Fibroblast of skin of abdomen (primary cell): ENCODE results near the gene LSP1. TPM values are rescaled to one million over a fixed set of nuclear protein-coding genes. Genes with fewer than 3 reads are reported as not detected.
A peak's percentile ranks its signal among the peaks of the same experiment; 100 is the strongest.
"Not testable (repeated sequence)": the region's sequence is repeated elsewhere in the genome, so short reads cannot be mapped to it uniquely, and the experiment has no call there.

Experiments
- DNase-seq: peaks from one replicate; pipeline ENCODE4 v3.0.0-alpha.2; 2013
- polyA plus RNA-seq, 2 experiments: library from polyadenylated mRNA; unstranded; fragments of 120-200 nt; gene quantifications; one replicate each; pipeline ENCODE4 v1.2.1, GENCODE V29; 2013; ENCODE audit not compliant: insufficient read length in 2 of 2

The LSP1 gene, protein sequence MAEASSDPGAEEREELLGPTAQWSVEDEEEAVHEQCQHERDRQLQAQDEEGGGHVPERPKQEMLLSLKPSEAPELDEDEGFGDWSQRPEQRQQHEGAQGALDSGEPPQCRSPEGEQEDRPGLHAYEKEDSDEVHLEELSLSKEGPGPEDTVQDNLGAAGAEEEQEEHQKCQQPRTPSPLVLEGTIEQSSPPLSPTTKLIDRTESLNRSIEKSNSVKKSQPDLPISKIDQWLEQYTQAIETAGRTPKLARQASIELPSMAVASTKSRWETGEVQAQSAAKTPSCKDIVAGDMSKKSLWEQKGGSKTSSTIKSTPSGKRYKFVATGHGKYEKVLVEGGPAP
- 1.9 TPM for polyA plus RNA-seq (2013, experiment 1 of 2; ENCODE audit: insufficient read length)
- polyA plus RNA-seq (2013, experiment 2 of 2; ENCODE audit: insufficient read length) = 2.3 TPM

GRCh38 chr11:1852877-1853276 is at the start of gene LSP1:
LSP1 (plus strand) TSS chr11:1853084; CDS start chr11:1853145, 61 bp downstream.
- no peak for DNase-seq

DNA sequence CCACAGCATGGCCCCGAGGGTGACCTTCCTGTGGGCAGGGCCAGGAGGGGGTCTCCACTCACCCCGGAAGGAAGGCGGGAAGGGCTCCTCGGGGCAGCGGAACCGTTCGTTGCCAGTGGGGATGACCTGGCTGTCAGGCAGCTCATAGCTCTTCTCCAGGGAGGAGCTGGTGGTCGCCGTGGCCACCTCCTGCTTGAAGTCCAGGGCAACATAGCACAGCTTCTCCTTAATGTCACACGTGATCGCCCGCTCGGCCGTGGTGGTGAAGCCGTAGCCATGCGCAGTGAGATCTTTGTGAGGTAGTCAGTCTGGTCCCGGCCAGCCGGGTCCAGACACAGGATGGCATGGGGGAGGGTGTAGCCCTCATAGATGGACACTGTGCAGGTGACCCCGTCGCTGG is 49.6 kb upstream of the LSP1 start:
- no peak for DNase-seq

GRCh38 chr11:1803835-1804519 is 48.9 kb upstream of the LSP1 start:
- DNase-seq = not testable (repeated sequence)

- DNase-seq = no peak
Observed at GRCh38 chr11:1805525-1805924, 47.4 kb upstream of the LSP1 start.

- no peak for DNase-seq
Observed at GRCh38 chr11:1807264-1807995, 45.5 kb upstream of the LSP1 start.

- no peak for DNase-seq
Observed at GRCh38 chr11:1810761-1811160, 42.1 kb upstream of the LSP1 start.

GRCh38 chr11:1812274-1812673 is 40.6 kb upstream of the LSP1 start:
- no peak for DNase-seq

- no peak for DNase-seq
Observed at GRCh38 chr11:1812801-1813200, 40.1 kb upstream of the LSP1 start.

DNA sequence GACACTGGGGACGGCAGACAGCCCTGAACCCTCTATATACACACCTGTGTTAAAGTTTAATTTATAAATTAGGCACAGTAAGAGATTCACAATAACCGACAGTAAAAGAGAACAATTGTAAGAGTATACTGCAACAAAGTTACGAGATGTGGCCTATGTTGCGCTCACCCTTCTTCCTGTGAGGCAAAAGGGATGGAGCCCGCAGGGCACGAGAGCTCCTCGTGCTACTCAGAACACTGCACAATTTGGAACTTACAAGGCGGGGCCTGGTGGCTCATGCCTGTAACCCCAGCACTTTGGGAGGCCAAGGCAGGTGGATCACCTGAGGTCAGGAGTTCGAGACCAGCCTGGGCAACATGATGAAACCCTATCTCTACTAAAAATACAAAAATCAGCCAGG is 39.5 kb upstream of the LSP1 start:
- DNase-seq = not testable (repeated sequence)

- DNase-seq = no peak
Observed at GRCh38 chr11:1814691-1815090, 38.2 kb upstream of the LSP1 start.

DNA sequence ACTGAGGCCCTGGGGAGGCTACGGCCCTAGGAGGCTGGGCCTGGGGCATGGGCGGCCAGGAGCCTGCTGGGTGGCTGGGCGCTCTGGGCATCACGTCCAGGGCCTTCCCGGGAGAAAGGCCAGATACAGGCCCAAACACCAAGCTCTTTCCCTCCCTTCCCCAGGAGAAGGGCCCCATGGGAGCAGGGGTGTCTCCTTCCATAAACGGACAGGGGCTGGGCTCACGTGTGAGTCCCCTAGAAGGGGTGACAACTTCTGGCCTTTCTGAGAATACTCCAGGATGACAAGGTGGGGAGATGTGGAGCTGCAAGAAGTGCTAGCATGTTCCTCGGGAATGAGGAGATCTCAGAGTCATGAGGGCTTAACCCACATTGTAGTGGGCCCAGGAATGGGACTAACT is 37.6 kb upstream of the LSP1 start:
- no peak for DNase-seq

DNA sequence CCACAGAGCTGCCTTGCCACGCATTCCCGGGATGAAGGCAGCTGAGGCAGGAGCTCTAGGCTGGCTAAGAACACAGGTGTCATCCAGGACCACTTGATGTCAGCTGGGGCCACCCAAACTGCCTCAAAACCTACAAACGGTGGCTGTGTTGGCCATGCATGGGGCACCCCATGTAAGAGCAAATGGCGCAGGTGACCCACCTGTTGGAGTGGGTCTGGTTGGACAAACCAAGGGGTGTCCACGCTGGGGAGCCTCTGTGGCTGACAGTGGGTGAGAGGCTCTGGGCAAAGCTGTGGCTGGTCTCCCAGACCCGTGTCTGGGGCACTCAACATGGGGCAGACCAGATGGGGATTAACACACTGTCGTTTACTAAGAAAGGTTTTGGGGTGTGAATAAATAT is 37.1 kb upstream of the LSP1 start:
- no peak for DNase-seq

- no peak for DNase-seq
Observed at GRCh38 chr11:1817000-1817399, 35.9 kb upstream of the LSP1 start.

DNA sequence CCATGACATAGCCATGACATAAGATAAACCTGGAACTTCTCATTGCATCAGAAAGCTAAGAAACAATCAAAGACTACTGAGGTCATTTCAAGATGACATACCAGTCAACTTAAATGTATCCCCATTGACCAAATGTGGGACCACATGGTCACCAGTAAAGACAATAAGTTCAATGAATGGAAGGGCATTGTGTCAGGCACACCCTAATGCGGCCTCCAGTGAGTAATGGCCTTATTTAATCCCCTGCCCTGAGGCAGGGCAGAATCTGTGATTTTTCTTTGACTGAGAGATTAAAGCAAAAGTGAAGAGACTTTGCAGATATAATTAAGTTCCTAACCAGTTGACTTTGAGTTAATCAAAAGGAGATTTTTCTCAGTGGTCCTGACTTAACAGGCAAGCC is 35.4 kb upstream of the LSP1 start:
- no peak for DNase-seq

DNA sequence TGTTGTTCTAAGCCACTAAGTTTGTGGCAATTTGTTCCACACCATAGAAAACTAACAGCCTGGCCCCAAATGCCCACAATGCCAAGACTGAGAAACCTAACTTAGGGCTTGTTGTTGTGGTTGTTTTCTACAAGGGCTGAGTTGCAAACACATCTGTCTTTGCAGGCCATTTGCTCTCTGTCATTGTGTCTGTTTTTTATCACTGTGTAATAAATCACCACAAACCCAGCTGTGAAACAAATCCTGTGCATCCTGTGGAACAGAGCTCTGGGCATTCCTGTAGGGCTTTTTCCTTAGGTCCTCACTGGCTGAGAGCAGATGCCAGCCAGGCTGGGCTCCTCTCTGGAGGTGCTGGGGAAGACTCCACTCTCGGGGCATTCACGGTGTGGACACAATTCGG is 33.8 kb upstream of the LSP1 start:
- DNase-seq = no peak

- peak; percentile 54 for DNase-seq
Observed at GRCh38 chr11:1820463-1821325, 32.2 kb upstream of the LSP1 start.

DNA sequence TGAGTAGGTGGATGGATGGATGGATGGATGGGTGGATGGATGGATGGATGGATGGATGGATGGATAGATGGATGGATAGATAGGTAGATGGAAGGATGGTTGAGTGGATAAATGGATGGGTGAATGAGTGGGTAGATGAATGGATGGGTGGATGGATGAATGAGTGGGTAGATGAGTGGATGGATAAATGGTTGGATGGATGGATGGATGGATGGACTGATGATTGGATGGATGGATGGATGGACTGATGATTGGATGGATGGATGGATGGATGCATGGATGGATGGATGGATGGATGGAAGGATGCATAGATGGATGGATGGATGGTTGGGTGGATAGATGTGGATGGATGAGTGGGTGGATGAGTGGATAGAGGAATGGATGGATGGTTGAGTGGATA is 31.3 kb upstream of the LSP1 start:
- DNase-seq = no peak

DNA sequence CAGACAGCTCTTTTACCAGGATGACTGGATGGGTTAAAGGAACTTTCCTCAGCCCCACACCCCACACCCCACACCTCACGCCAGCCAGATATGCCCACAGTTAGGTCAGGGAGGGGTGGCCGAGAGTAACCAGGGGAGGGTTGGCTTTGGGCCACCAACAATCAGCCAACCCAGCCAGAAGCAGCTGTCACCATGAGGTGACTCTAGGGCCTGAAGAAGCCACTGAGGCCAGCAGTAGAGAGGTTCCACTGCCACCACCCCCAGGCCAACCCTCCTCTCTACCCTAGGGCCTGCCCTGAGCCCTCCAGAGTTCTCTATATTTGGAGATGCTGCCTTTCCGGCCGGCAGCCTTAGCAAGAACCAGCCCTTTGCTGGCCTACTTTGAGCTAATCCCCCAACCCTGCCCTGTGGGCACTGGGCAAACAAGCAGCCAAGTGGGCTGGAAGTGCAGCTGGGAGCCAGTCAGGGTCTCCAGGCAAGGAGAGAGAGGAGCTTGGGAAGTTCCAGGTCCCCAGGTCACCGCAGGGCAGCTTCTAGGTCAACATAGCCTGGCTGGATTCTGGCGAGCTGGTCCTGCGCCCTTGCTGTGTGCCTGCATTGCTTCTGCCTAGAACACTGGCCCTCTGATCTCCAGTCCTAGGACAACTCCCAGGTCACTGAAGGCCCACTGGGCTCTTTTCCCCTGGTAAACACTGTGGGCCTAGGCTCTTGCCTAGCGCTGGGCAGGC is 30.1 kb upstream of the LSP1 start:
- DNase-seq = no peak

GRCh38 chr11:1823376-1824220 is 29.3 kb upstream of the LSP1 start:
- no peak for DNase-seq

- DNase-seq = no peak
Observed at GRCh38 chr11:1824221-1825038, 28.5 kb upstream of the LSP1 start.
